ENCODE data around the gene PRKCA.

PRKCA gene

DNA sequence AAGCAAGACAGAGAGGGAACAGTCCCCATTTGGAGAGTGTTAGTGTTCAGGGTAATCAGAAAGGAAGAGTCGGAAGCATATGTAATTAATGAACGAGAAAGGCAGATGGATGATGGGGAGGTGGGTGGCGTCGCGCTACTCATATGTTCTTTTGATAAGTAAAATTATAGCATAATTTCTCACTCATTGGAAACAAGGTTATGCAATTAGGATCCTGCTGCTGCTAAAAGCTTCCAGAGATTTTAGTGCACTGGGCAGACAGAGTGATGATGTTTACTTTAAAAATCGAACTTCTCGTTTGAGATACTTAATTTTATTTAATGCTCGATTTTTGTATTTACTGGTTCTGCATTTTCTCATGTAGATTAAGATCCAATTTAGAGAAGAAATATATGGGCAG lies 96.2 kb downstream of the PRKCA start:
- TF ChIP-seq FOXP2 (optimal IDR thresholded peaks at IDR 0.05; ENCODE audit: borderline replicate concordance, extremely low read depth, extremely low read length, insufficient read depth) (no peak), POLR2AphosphoS5 (IDR thresholded peaks at IDR 0.05; ENCODE audit: low read depth, low read length) (no peak), SIN3A (IDR thresholded peaks at IDR 0.05; ENCODE audit: borderline replicate concordance, insufficient read depth, low read length) (no peak), TAF1 (IDR thresholded peaks at IDR 0.05; ENCODE audit: borderline replicate concordance, insufficient read depth, low read length) (no peak)
- TF ChIP-seq, protein P1, sequence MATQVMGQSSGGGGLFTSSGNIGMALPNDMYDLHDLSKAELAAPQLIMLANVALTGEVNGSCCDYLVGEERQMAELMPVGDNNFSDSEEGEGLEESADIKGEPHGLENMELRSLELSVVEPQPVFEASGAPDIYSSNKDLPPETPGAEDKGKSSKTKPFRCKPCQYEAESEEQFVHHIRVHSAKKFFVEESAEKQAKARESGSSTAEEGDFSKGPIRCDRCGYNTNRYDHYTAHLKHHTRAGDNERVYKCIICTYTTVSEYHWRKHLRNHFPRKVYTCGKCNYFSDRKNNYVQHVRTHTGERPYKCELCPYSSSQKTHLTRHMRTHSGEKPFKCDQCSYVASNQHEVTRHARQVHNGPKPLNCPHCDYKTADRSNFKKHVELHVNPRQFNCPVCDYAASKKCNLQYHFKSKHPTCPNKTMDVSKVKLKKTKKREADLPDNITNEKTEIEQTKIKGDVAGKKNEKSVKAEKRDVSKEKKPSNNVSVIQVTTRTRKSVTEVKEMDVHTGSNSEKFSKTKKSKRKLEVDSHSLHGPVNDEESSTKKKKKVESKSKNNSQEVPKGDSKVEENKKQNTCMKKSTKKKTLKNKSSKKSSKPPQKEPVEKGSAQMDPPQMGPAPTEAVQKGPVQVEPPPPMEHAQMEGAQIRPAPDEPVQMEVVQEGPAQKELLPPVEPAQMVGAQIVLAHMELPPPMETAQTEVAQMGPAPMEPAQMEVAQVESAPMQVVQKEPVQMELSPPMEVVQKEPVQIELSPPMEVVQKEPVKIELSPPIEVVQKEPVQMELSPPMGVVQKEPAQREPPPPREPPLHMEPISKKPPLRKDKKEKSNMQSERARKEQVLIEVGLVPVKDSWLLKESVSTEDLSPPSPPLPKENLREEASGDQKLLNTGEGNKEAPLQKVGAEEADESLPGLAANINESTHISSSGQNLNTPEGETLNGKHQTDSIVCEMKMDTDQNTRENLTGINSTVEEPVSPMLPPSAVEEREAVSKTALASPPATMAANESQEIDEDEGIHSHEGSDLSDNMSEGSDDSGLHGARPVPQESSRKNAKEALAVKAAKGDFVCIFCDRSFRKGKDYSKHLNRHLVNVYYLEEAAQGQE (IDR thresholded peaks at IDR 0.05; ENCODE audit: insufficient read depth in 1 of 2, low read depth in 2 of 2, low read length in 2 of 2) = no peak

DNA sequence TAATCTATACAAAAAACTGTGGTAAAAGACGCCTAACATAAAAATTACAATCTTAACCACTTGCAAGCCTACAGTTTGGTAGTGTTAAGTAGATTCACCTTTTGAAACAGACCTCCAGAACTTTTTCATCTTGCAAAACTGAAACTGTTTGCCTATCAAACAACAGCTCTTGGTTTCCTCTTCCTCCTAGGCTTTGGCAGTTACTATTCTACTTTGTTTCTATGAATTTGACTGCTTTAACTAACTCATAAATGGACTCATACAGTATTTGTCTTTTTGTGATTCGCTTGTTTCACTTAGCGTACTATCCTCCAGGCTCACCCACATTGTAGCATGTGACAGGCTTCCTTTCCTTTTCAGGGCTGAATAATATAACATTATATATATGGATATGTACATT lies 97.0 kb downstream of the PRKCA start:
- TF ChIP-seq POLR2AphosphoS5 (IDR thresholded peaks at IDR 0.05; ENCODE audit: low read depth, low read length) (no peak), TAF1 (IDR thresholded peaks at IDR 0.05; ENCODE audit: borderline replicate concordance, insufficient read depth, low read length) (no peak), SIN3A (IDR thresholded peaks at IDR 0.05; ENCODE audit: borderline replicate concordance, insufficient read depth, low read length) (no peak), FOXP2 (optimal IDR thresholded peaks at IDR 0.05; ENCODE audit: borderline replicate concordance, extremely low read depth, extremely low read length, insufficient read depth) (no peak)
- TF ChIP-seq, protein P1 (IDR thresholded peaks at IDR 0.05; ENCODE audit: insufficient read depth in 1 of 2, low read depth in 2 of 2, low read length in 2 of 2) = no peak

DNA sequence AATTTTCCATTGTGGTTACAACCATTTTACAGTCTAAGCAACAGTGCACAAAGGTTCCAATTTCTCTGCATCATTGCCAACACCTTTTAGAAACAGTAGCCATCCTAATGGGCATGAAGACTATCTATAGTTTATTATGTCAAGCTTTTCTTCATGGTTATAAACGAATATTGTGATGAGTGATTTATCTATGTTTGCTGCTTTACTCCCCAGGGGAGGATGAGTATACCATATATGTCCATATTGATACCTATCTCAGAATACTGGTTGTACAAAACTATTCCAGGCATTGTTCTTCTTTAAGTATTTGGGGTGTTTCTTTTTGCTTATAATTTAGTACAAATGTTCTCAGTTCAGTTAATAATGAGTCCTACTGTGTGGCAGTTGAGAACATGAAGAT lies 98.3 kb downstream of the PRKCA start:
- TF ChIP-seq SIN3A (IDR thresholded peaks at IDR 0.05; ENCODE audit: borderline replicate concordance, insufficient read depth, low read length) (no peak), TAF1 (IDR thresholded peaks at IDR 0.05; ENCODE audit: borderline replicate concordance, insufficient read depth, low read length) (no peak), FOXP2 (optimal IDR thresholded peaks at IDR 0.05; ENCODE audit: borderline replicate concordance, extremely low read depth, extremely low read length, insufficient read depth) (no peak), POLR2AphosphoS5 (IDR thresholded peaks at IDR 0.05; ENCODE audit: low read depth, low read length) (no peak)
- TF ChIP-seq, protein P1 (IDR thresholded peaks at IDR 0.05; ENCODE audit: insufficient read depth in 1 of 2, low read depth in 2 of 2, low read length in 2 of 2) = no peak

DNA sequence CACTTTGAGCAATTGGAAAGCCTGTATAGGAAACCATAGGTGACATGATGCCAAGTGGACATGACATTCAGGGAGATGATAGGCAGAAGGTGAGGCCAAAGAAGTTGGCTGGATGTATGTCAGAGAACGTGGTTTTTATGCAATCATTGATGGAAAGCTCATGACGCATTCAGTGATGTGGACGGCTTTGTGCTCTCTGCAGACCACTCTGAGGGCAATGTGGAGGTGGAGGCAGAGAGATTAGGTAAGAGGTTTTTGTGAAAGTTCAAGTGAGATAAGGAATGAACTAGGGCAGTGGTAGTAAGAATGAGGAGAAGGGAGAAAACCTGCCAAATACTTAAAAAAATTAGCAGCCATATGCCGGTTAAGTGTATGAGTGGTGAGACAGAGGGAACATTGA lies 99.0 kb downstream of the PRKCA start:
- TF ChIP-seq SIN3A (IDR thresholded peaks at IDR 0.05; ENCODE audit: borderline replicate concordance, insufficient read depth, low read length) (no peak), FOXP2 (optimal IDR thresholded peaks at IDR 0.05; ENCODE audit: borderline replicate concordance, extremely low read depth, extremely low read length, insufficient read depth) (no peak), TAF1 (IDR thresholded peaks at IDR 0.05; ENCODE audit: borderline replicate concordance, insufficient read depth, low read length) (no peak), POLR2AphosphoS5 (IDR thresholded peaks at IDR 0.05; ENCODE audit: low read depth, low read length) (no peak)
- TF ChIP-seq, protein P1 (IDR thresholded peaks at IDR 0.05; ENCODE audit: insufficient read depth in 1 of 2, low read depth in 2 of 2, low read length in 2 of 2) = no peak
